ENCODE results near the gene GALK1. TPM values are rescaled to one million over a fixed set of nuclear protein-coding genes. Genes with fewer than 3 reads are reported as not detected.

Gene GALK1
- polyA plus RNA-seq, 2 of the 4 experiments (the other 2 are of a cell fraction), result 20.7 to 54.3 TPM

GRCh38 chr17:75749545-75750389 is 15.2 kb downstream of the GALK1 start (continued):
- TF ChIP-seq CBX2 (IDR thresholded peaks at IDR 0.05; ENCODE audit: borderline replicate concordance, low read depth) (no peak), CHD2 (IDR thresholded peaks at IDR 0.05; ENCODE audit: low read length, partially characterized antibody) (no peak), USF2 (IDR thresholded peaks at IDR 0.05) (no peak), CEBPB (IDR thresholded peaks at IDR 0.05) (no peak), HEYL (CRISPR knock-in tag; IDR thresholded peaks at IDR 0.05) (no peak), EHMT2 (IDR thresholded peaks at IDR 0.05; ENCODE audit: low read depth) (no peak), POLR2AphosphoS2 (conservative IDR thresholded peaks at IDR 0.05; ENCODE audit: low read length) (no peak)

DNA sequence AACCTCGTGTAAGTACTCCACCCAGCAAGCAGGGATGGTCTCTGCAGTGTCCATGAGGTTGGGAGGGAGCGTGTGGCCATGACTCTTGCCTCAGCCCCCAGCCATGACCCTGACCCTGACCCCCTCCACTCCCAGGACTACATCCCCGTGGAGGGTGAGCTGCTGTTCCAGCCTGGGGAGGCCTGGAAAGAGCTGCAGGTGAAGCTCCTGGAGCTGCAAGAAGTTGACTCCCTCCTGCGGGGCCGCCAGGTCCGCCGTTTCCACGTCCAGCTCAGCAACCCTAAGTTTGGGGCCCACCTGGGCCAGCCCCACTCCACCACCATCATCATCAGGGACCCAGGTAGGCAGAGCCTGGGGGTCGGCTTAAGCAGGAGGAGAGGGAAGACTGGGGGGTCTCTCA is 16.3 kb downstream of the GALK1 start:
- no peak for FAIRE-seq
- Histone ChIP-seq H3K4me3 (no peak overlapping the region), H3K27ac (peak overlapping the region in 1 of 2 experiments; percentile 5; a peak in 1 of 6 replicates), H3K9me3 (no peaks in the 10 kb centered on the region), H3K4me2 (no peak overlapping the region), H3K4me1 (peaks cover 12% of the 10 kb centered on the region)
- no peak for DNase-seq (ENCODE audit: low read depth in 1 of 2, low spot score in 1 of 2)
- ChIA-PET CTCF (interaction anchor here (0.6 to 43.5 kb wide), 34 partner anchors 12 to 283 kb away, joined by 3 to 1931 read pairs (median 10); partner anchors contain the start of genes GALK1, ITGB4, RECQL5 and SAP30BP), POLR2A (interaction anchor here (1.0 to 1.9 kb wide), 5 partner anchors 31 to 115 kb away, joined by 4 to 11 read pairs (median 6); partner anchors contain the start of gene SMIM5)
- TF ChIP-seq CBX8 (IDR thresholded peaks at IDR 0.05) (no peak), RARB (CRISPR knock-in tag; IDR thresholded peaks at IDR 0.05) (no peak), EP300 (IDR thresholded peaks at IDR 0.05) (no peak), TP53 (CRISPR knock-in tag; IDR thresholded peaks at IDR 0.05) (no peak), CHD4 (IDR thresholded peaks at IDR 0.05; ENCODE audit: borderline replicate concordance) (no peak), FOSL2 (IDR thresholded peaks at IDR 0.05) (no peak), FOSL2 (CRISPR knock-in tag; IDR thresholded peaks at IDR 0.05) (no peak), CEBPB (IDR thresholded peaks at IDR 0.05) (no peak), POLR2AphosphoS2 (conservative IDR thresholded peaks at IDR 0.05; ENCODE audit: low read length) (no peak), CBX2 (IDR thresholded peaks at IDR 0.05; ENCODE audit: borderline replicate concordance, low read depth) (no peak), KDM5A (IDR thresholded peaks at IDR 0.05) (no peak), MAFK (IDR thresholded peaks at IDR 0.05; ENCODE audit: partially characterized antibody) (no peak), ZSCAN20 (CRISPR knock-in tag; IDR thresholded peaks at IDR 0.05) (no peak), RCOR1 (IDR thresholded peaks at IDR 0.05; ENCODE audit: low read depth, low read length) (no peak), RFX5 (IDR thresholded peaks at IDR 0.05) (no peak)
- TF ChIP-seq, protein P1, sequence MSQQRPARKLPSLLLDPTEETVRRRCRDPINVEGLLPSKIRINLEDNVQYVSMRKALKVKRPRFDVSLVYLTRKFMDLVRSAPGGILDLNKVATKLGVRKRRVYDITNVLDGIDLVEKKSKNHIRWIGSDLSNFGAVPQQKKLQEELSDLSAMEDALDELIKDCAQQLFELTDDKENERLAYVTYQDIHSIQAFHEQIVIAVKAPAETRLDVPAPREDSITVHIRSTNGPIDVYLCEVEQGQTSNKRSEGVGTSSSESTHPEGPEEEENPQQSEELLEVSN (IDR thresholded peaks at IDR 0.05; ENCODE audit: borderline replicate concordance, low read depth), result no peak
- TF ChIP-seq, protein P2, sequence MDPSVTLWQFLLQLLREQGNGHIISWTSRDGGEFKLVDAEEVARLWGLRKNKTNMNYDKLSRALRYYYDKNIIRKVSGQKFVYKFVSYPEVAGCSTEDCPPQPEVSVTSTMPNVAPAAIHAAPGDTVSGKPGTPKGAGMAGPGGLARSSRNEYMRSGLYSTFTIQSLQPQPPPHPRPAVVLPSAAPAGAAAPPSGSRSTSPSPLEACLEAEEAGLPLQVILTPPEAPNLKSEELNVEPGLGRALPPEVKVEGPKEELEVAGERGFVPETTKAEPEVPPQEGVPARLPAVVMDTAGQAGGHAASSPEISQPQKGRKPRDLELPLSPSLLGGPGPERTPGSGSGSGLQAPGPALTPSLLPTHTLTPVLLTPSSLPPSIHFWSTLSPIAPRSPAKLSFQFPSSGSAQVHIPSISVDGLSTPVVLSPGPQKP (IDR thresholded peaks at IDR 0.05; ENCODE audit: low read depth, low read length), result no peak
- WGBS (ENCODE audit: missing lambda C conversion rate), result 73% methylated on average over 9 of the region's 9 CpGs
- ATAC-seq, result no peak

GRCh38 chr17:75743625-75744206 is 21.3 kb downstream of the GALK1 start:
- no peak overlapping the region for H3K4me2 ChIP-seq
- POLR2A ChIA-PET, result no interaction called here
- H3K4me3 ChIP-seq, result no peak overlapping the region
- peaks cover 5% of the 10 kb centered on the region for H3K4me1 ChIP-seq
- WGBS (ENCODE audit: missing lambda C conversion rate), result 97% methylated on average over 11 of the region's 25 CpGs
- DNase-seq (ENCODE audit: low read depth in 1 of 2, low spot score in 1 of 2), result no peak
- no peak for ATAC-seq
- no peaks in the 10 kb centered on the region for H3K9me3 ChIP-seq
- CTCF ChIA-PET, result interaction anchor here (1.2 to 43.5 kb wide), 6 partner anchors 8 to 99 kb away, joined by 3 to 1931 read pairs (median 230); partner anchors contain the start of genes GALK1, ITGB4, RECQL5 and SAP30BP
- no peak for FAIRE-seq
- H3K27ac ChIP-seq, result no peak overlapping the region; a peak in 1 of 6 replicates
- no peak for TF ChIP-seq POLR2AphosphoS2 (conservative IDR thresholded peaks at IDR 0.05; ENCODE audit: low read length)
- no peak for TF ChIP-seq MAZ (IDR thresholded peaks at IDR 0.05; ENCODE audit: borderline replicate concordance, low read depth, low read length)
- TF ChIP-seq, protein P3, sequence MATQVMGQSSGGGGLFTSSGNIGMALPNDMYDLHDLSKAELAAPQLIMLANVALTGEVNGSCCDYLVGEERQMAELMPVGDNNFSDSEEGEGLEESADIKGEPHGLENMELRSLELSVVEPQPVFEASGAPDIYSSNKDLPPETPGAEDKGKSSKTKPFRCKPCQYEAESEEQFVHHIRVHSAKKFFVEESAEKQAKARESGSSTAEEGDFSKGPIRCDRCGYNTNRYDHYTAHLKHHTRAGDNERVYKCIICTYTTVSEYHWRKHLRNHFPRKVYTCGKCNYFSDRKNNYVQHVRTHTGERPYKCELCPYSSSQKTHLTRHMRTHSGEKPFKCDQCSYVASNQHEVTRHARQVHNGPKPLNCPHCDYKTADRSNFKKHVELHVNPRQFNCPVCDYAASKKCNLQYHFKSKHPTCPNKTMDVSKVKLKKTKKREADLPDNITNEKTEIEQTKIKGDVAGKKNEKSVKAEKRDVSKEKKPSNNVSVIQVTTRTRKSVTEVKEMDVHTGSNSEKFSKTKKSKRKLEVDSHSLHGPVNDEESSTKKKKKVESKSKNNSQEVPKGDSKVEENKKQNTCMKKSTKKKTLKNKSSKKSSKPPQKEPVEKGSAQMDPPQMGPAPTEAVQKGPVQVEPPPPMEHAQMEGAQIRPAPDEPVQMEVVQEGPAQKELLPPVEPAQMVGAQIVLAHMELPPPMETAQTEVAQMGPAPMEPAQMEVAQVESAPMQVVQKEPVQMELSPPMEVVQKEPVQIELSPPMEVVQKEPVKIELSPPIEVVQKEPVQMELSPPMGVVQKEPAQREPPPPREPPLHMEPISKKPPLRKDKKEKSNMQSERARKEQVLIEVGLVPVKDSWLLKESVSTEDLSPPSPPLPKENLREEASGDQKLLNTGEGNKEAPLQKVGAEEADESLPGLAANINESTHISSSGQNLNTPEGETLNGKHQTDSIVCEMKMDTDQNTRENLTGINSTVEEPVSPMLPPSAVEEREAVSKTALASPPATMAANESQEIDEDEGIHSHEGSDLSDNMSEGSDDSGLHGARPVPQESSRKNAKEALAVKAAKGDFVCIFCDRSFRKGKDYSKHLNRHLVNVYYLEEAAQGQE (IDR thresholded peaks at IDR 0.05), result no peak
- TF ChIP-seq ZSCAN20 (CRISPR knock-in tag; IDR thresholded peaks at IDR 0.05), result no peak
- no peak for TF ChIP-seq HOXA7 (CRISPR knock-in tag; IDR thresholded peaks at IDR 0.05)
- TF ChIP-seq, protein P4, sequence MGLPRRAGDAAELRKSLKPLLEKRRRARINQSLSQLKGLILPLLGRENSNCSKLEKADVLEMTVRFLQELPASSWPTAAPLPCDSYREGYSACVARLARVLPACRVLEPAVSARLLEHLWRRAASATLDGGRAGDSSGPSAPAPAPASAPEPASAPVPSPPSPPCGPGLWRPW (IDR thresholded peaks at IDR 0.05), result no peak
- TF ChIP-seq USF2 (IDR thresholded peaks at IDR 0.05), result no peak
- TF ChIP-seq ZFP36 (IDR thresholded peaks at IDR 0.05; ENCODE audit: borderline replicate concordance, partially characterized antibody), result no peak
- TF ChIP-seq EHMT2 (IDR thresholded peaks at IDR 0.05; ENCODE audit: low read depth), result no peak
